ENCODE measurements around the gene KRTAP12-1. TPM values are rescaled to one million over a fixed set of nuclear protein-coding genes. Genes with fewer than 3 reads are reported as not detected.
"Not testable (repeated sequence)": the region's sequence is repeated elsewhere in the genome, so short reads cannot be mapped to it uniquely, and the experiment has no call there.

The KRTAP12-1 gene
- total RNA-seq, 1 experiment from 2014 or later: not detected

GRCh38 chr21:44699502-44700001 lies 17.6 kb upstream of the KRTAP12-1 start:
- no peak for DNase-seq (ENCODE audit: extremely low read depth, low read depth)

GRCh38 chr21:44697811-44698734 lies 16.1 kb upstream of the KRTAP12-1 start:
- no peak for DNase-seq (ENCODE audit: extremely low read depth, low read depth)

GRCh38 chr21:44697172-44697810 lies 15.3 kb upstream of the KRTAP12-1 start, which contains the start of gene KRTAP10-12:
Gene KRTAP10-12, plus strand, starts transcription at chr21:44697172. Its CDS starts 30 bp downstream, at chr21:44697202.
- DNase-seq (ENCODE audit: extremely low read depth, low read depth): not testable (repeated sequence)

- DNase-seq (ENCODE audit: extremely low read depth, low read depth): no peak
These were observed 14.6 kb upstream of the KRTAP12-1 start for GRCh38 chr21:44696572-44696971.

- DNase-seq (ENCODE audit: extremely low read depth, low read depth): no peak
These were observed 13.7 kb upstream of the KRTAP12-1 start for GRCh38 chr21:44695641-44696040.

- DNase-seq (ENCODE audit: extremely low read depth, low read depth): no peak
These were observed 13.2 kb upstream of the KRTAP12-1 start for GRCh38 chr21:44695184-44695583.

- DNase-seq (ENCODE audit: extremely low read depth, low read depth): no peak
These were observed 12.8 kb upstream of the KRTAP12-1 start for GRCh38 chr21:44694776-44695175.

- no peak for DNase-seq (ENCODE audit: extremely low read depth, low read depth)
These were observed 11.0 kb upstream of the KRTAP12-1 start for GRCh38 chr21:44692798-44693512.

GRCh38 chr21:44691686-44692085 lies 9.7 kb upstream of the KRTAP12-1 start:
- no peak for DNase-seq (ENCODE audit: extremely low read depth, low read depth)

GRCh38 chr21:44689740-44690139 lies 7.8 kb upstream of the KRTAP12-1 start:
- DNase-seq (ENCODE audit: extremely low read depth, low read depth): not testable (repeated sequence)

- DNase-seq (ENCODE audit: extremely low read depth, low read depth): no peak
These were observed 5.7 kb upstream of the KRTAP12-1 start for GRCh38 chr21:44687671-44688070.

- no peak for DNase-seq (ENCODE audit: extremely low read depth, low read depth)
These were observed 5.0 kb upstream of the KRTAP12-1 start for GRCh38 chr21:44686843-44687561.

GRCh38 chr21:44686000-44686781 lies 4.2 kb upstream of the KRTAP12-1 start:
- no peak for DNase-seq (ENCODE audit: extremely low read depth, low read depth)

- DNase-seq (ENCODE audit: extremely low read depth, low read depth): not testable (repeated sequence)
These were observed 3.1 kb upstream of the KRTAP12-1 start for GRCh38 chr21:44685050-44685449.

GRCh38 chr21:44684483-44684882 lies 2.5 kb upstream of the KRTAP12-1 start:
- DNase-seq (ENCODE audit: extremely low read depth, low read depth): no peak

- DNase-seq (ENCODE audit: extremely low read depth, low read depth): no peak
These were observed 2.1 kb upstream of the KRTAP12-1 start for GRCh38 chr21:44684077-44684476.

- DNase-seq (ENCODE audit: extremely low read depth, low read depth): no peak
These were observed 703 bp upstream of the KRTAP12-1 start for GRCh38 chr21:44682580-44683151.

GRCh38 chr21:44681152-44681551 lies 811 bp downstream of the KRTAP12-1 start:
- DNase-seq (ENCODE audit: extremely low read depth, low read depth): no peak

- DNase-seq (ENCODE audit: extremely low read depth, low read depth): no peak
These were observed 4.1 kb downstream of the KRTAP12-1 start for GRCh38 chr21:44677881-44678280.
